ENCODE measurements around the gene RNF220.

Gene RNF220

GRCh38 chr1:44628962-44629756 lies 224.1 kb downstream of the RNF220 start:
- in situ Hi-C loops (cut with MboI; ENCODE audit: low sequenced_read_pairs), result no loop called here

- in situ Hi-C loops (cut with MboI; ENCODE audit: low sequenced_read_pairs), result no loop called here
Measured at GRCh38 chr1:44630116-44630515, 225.1 kb downstream of the RNF220 start.

- in situ Hi-C loops (cut with MboI; ENCODE audit: low sequenced_read_pairs), result no loop called here
Measured at GRCh38 chr1:44631333-44631646, 226.2 kb downstream of the RNF220 start.

- in situ Hi-C loops (cut with MboI; ENCODE audit: low sequenced_read_pairs), result no loop called here
Measured at GRCh38 chr1:44631647-44632539, 226.8 kb downstream of the RNF220 start.

GRCh38 chr1:44632598-44632997 lies 227.5 kb downstream of the RNF220 start:
- in situ Hi-C loops (cut with MboI; ENCODE audit: low sequenced_read_pairs), result no loop called here

GRCh38 chr1:44634606-44635189 lies 229.6 kb downstream of the RNF220 start:
- in situ Hi-C loops (cut with MboI; ENCODE audit: low sequenced_read_pairs), result no loop called here

- in situ Hi-C loops (cut with MboI; ENCODE audit: low sequenced_read_pairs), result no loop called here
Measured at GRCh38 chr1:44635439-44635838, 230.4 kb downstream of the RNF220 start.

GRCh38 chr1:44636083-44636687 lies 231.1 kb downstream of the RNF220 start:
- in situ Hi-C loops (cut with MboI; ENCODE audit: low sequenced_read_pairs), result no loop called here

- in situ Hi-C loops (cut with MboI; ENCODE audit: low sequenced_read_pairs), result no loop called here
Measured at GRCh38 chr1:44636688-44637598, 231.9 kb downstream of the RNF220 start.

- in situ Hi-C loops (cut with MboI; ENCODE audit: low sequenced_read_pairs), result no loop called here
Measured at GRCh38 chr1:44637702-44638411, 232.8 kb downstream of the RNF220 start.

- in situ Hi-C loops (cut with MboI; ENCODE audit: low sequenced_read_pairs), result no loop called here
Measured at GRCh38 chr1:44640200-44640853, 235.3 kb downstream of the RNF220 start.

- in situ Hi-C loops (cut with MboI; ENCODE audit: low sequenced_read_pairs), result no loop called here
Measured at GRCh38 chr1:44641126-44642102, 236.4 kb downstream of the RNF220 start.

GRCh38 chr1:44642255-44642654 lies 237.2 kb downstream of the RNF220 start:
- in situ Hi-C loops (cut with MboI; ENCODE audit: low sequenced_read_pairs), result no loop called here

- in situ Hi-C loops (cut with MboI; ENCODE audit: low sequenced_read_pairs), result no loop called here
Measured at GRCh38 chr1:44642925-44643324, 237.9 kb downstream of the RNF220 start.

- in situ Hi-C loops (cut with MboI; ENCODE audit: low sequenced_read_pairs), result no loop called here
Measured at GRCh38 chr1:44643721-44644334, 238.8 kb downstream of the RNF220 start.

- in situ Hi-C loops (cut with MboI; ENCODE audit: low sequenced_read_pairs), result no loop called here
Measured at GRCh38 chr1:44644806-44645205, 239.8 kb downstream of the RNF220 start.

GRCh38 chr1:44645476-44646244 lies 240.6 kb downstream of the RNF220 start:
- in situ Hi-C loops (cut with MboI; ENCODE audit: low sequenced_read_pairs), result no loop called here

All from HL-60/S4 treated with phorbol 12-myristate 13-acetate at 8.2 ng/mL for 4 days and 3 days (cell line).